Inferior parietal cortex (tissue), 1 donor: ENCODE results near the gene SASS6.
A peak's percentile ranks its signal among the peaks of the same experiment; 100 is the strongest.

Experiments used
- DNase-seq: peaks from one replicate; pipeline ENCODE4 v3.0.0-alpha.2; 2016; ENCODE audit errors: extremely low spot score

Gene SASS6

GRCh38 chr1:100132566-100133477 lies at the start of gene SASS6, which contains the start of gene TRMT13:
SASS6 (minus strand) TSS chr1:100132930; CDS start chr1:100132814, 116 bp downstream.
TRMT13 (plus strand) TSS chr1:100133163; CDS start chr1:100133169, 6 bp downstream.
- DNase-seq: peak; percentile 99

- peak; percentile 25 for DNase-seq
These were observed 45.4 kb upstream of the SASS6 start, which contains the start of gene LRRC39 for GRCh38 chr1:100178091-100178490. LRRC39 (minus strand) TSS chr1:100178256; CDS start chr1:100168516, 9,740 bp downstream.

- no peak for DNase-seq
These were observed 44.7 kb upstream of the SASS6 start for GRCh38 chr1:100177295-100178041.

- no peak for DNase-seq
These were observed 35.3 kb upstream of the SASS6 start for GRCh38 chr1:100168051-100168450.

GRCh38 chr1:100164702-100165101 lies 32.0 kb upstream of the SASS6 start:
- DNase-seq: no peak

- DNase-seq: no peak
These were observed 31.5 kb upstream of the SASS6 start for GRCh38 chr1:100164216-100164615.

- no peak for DNase-seq
These were observed 30.2 kb upstream of the SASS6 start for GRCh38 chr1:100162881-100163280.

GRCh38 chr1:100152271-100152670 lies 19.5 kb upstream of the SASS6 start:
- no peak for DNase-seq

- no peak for DNase-seq
These were observed 18.9 kb upstream of the SASS6 start for GRCh38 chr1:100151679-100152078.

GRCh38 chr1:100147875-100148274 lies 15.1 kb upstream of the SASS6 start:
- DNase-seq: no peak

- no peak for DNase-seq
These were observed 14.2 kb upstream of the SASS6 start for GRCh38 chr1:100146958-100147357.

- no peak for DNase-seq
These were observed 12.4 kb upstream of the SASS6 start for GRCh38 chr1:100145116-100145515.

GRCh38 chr1:100142343-100142742 lies 9.6 kb upstream of the SASS6 start:
- DNase-seq: no peak

GRCh38 chr1:100141192-100141591 lies 8.5 kb upstream of the SASS6 start:
- no peak for DNase-seq

- no peak for DNase-seq
These were observed 4.9 kb upstream of the SASS6 start for GRCh38 chr1:100137602-100138001.

GRCh38 chr1:100134872-100135271 lies 2.1 kb upstream of the SASS6 start:
- DNase-seq: no peak

- DNase-seq: no peak
These were observed 1.1 kb downstream of the SASS6 start for GRCh38 chr1:100131623-100132022.

GRCh38 chr1:100130552-100131077 lies 2.1 kb downstream of the SASS6 start:
- no peak for DNase-seq

GRCh38 chr1:100127226-100127625 lies 5.5 kb downstream of the SASS6 start:
- no peak for DNase-seq

GRCh38 chr1:100122177-100122576 lies 10.6 kb downstream of the SASS6 start:
- DNase-seq: no peak

GRCh38 chr1:100115524-100115923 lies 17.2 kb downstream of the SASS6 start:
- no peak for DNase-seq

- no peak for DNase-seq
These were observed 23.1 kb downstream of the SASS6 start for GRCh38 chr1:100109554-100110066.
